Upper lobe of left lung (tissue), 6 donors: ENCODE results near the gene RAP1GDS1. TPM values are rescaled to one million over a fixed set of nuclear protein-coding genes. Genes with fewer than 3 reads are reported as not detected.

Source experiments
- ATAC-seq, 2 donors: fragments of 200-7000 bp; cut with Tn5 transposase; one replicate each; pipeline ENCODE4 v1.9.1; 2022; ENCODE audit warnings: mild to moderate bottlenecking in 2 of 2, moderate library complexity in 2 of 2; ENCODE audit not compliant: low FRiP score in 2 of 2
- DNase-seq, 2 donors: peaks; one replicate each; pipeline ENCODE4 v3.0.0-alpha.2; 2019 to 2020
- H3K27ac ChIP-seq, 4 donors: fragments of 200-600 bp; sonication (generic); one replicate each; pipeline ENCODE4 v1.5.1; 2016 to 2019
- H3K27me3 ChIP-seq, 4 donors: fragments of 200-600 bp; sonication (generic); one replicate each; pipeline ENCODE4 v1.5.1; 2017 to 2019
- H3K36me3 ChIP-seq, 4 donors: fragments of 200-600 bp; sonication (generic); one replicate each; pipeline ENCODE4 v1.5.1; 2016 to 2019
- H3K4me1 ChIP-seq, 4 donors: fragments of 200-600 bp; sonication (generic); one replicate each; pipeline ENCODE4 v1.5.1; 2018 to 2019
- H3K4me3 ChIP-seq, 4 donors: fragments of 200-600 bp; sonication (generic); one replicate each; pipeline ENCODE4 v1.5.1; 2017 to 2019; ENCODE audit warnings: mild to moderate bottlenecking in 2 of 4, moderate library complexity in 1 of 4
- H3K9me3 ChIP-seq, 4 donors: fragments of 200-600 bp; sonication (generic); one replicate each; pipeline ENCODE4 v1.5.1; 2018 to 2019
- EP300 ChIP-seq, 4 donors: sonication (generic); formaldehyde crosslinking; IDR thresholded peaks; one replicate each; pipeline ENCODE4 v1.5.1; 2017; ENCODE audit warnings: antibody characterized with exemption in 4 of 4, control low read depth in 2 of 4
- POLR2A ChIP-seq, 4 donors: fragments of 450-650 bp; IDR thresholded peaks; one replicate each; pipeline ENCODE4 v1.5.1; 2016 to 2017; ENCODE audit warnings: antibody characterized with exemption in 4 of 4, mild to moderate bottlenecking in 2 of 4
- POLR2AphosphoS5 ChIP-seq, 2 donors: sonication (generic); formaldehyde crosslinking; IDR thresholded peaks; one replicate each; pipeline ENCODE4 v1.5.1; 2017; ENCODE audit warnings: antibody characterized with exemption in 2 of 2
- WGBS, 2 donors: methylation state at CpG; one replicate each; pipeline ENCODE4 v1.1.5; 2017 to 2018; 5-methylcytosine and 5-hydroxymethylcytosine counted together
- total RNA-seq, 6 donors: library from RNA; depleted of rRNA in 4 of 6; stranded (reverse); fragments of >200 nt in 4 of 6; gene quantifications; one replicate each; pipeline versions ENCODE4 v1.1.0 to v1.2.1, GENCODE V29; 2016 to 2021
- TF ChIP-seq, protein P1 (sequence below), 6 experiments: fragments of 450-650 bp in 4 of 6; fragments of 200-600 bp in 2 of 6; sonication (generic) in 2 of 6; IDR thresholded peaks; one replicate each; pipeline ENCODE4 v1.5.1; 2016 to 2019; ENCODE audit warnings: antibody characterized with exemption in 6 of 6
- donor health status: DM: no; HTN: no; CAD: no; lungs with moderate emphysema.
- donor health status: DM: no; HTN: yes; CAD: no; lungs with severe emphysema.

RAP1GDS1 gene
- total RNA-seq, 6 donors from 2014 or later = 20.6 to 63.9 (median 35.5) TPM

DNA sequence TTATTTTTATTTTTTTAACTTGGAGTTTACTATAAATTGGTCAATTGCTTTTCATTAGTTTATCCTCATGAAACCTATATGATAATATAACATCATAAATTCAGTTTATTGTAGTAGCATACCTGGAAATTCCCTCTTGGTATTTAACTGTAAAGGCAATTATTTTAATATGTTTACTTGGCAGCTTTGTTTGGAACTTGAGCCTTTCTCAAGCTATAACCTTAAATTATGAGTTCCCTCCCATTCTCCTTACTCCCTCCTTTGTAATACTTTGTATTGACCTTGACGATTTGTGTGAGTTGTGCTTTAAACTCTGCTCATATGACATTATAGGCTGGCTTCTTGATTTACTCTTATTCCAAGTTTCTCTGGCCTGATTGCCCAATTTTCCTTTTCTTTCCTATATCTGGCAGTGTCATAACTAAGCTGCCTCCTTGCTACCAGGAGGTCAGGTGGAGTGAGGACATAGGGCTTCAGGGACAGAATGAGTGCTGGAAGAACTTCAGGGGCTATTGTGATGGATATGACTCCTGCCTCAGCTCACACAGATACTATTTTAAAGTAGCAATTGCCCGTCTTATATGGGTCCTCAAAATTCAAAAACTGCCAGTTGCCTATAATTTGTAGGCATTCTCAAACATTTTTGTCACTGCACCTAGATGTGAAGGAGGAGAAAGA, 77.7 kb downstream of the RAP1GDS1 start:
- WGBS, 2 donors = 93 to 96% methylated on average over 2 of the region's 2 CpGs

DNA sequence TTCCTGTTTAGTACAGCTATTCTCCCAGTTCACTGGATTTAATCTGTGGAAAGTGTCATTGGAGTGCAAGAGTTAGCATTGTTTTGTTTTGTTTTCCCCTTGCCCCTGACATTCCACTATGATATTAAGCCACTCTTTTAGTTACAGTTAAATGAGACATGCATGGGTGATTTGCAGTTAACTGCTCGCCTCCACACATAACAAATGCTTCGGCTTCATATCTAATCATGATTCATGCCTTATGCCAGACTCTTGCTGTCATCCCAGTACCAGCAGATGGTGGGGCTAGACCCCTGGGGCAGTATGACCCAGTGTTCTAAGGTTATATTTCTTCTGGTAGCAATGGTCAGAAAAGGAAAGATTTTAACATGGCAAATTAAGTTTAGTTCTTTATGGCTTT, 80.1 kb downstream of the RAP1GDS1 start:
- Histone ChIP-seq H3K27me3 (no peaks in the 10 kb centered on the region), H3K9me3 (no peaks in the 10 kb centered on the region), H3K4me3 (no peak overlapping the region), H3K27ac (no peak overlapping the region), H3K4me1 (no peaks in the 10 kb centered on the region), H3K36me3 (peaks cover 0 to 6% (median 0%) of the 10 kb centered on the region in 4 donors)
- ATAC-seq = no peak
- TF ChIP-seq, protein P1, sequence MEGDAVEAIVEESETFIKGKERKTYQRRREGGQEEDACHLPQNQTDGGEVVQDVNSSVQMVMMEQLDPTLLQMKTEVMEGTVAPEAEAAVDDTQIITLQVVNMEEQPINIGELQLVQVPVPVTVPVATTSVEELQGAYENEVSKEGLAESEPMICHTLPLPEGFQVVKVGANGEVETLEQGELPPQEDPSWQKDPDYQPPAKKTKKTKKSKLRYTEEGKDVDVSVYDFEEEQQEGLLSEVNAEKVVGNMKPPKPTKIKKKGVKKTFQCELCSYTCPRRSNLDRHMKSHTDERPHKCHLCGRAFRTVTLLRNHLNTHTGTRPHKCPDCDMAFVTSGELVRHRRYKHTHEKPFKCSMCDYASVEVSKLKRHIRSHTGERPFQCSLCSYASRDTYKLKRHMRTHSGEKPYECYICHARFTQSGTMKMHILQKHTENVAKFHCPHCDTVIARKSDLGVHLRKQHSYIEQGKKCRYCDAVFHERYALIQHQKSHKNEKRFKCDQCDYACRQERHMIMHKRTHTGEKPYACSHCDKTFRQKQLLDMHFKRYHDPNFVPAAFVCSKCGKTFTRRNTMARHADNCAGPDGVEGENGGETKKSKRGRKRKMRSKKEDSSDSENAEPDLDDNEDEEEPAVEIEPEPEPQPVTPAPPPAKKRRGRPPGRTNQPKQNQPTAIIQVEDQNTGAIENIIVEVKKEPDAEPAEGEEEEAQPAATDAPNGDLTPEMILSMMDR (IDR thresholded peaks at IDR 0.05) = no peak
- TF ChIP-seq EP300 (IDR thresholded peaks at IDR 0.05) = no peak
- TF ChIP-seq POLR2AphosphoS5 (IDR thresholded peaks at IDR 0.05) = no peak
- TF ChIP-seq POLR2A (IDR thresholded peaks at IDR 0.05) = no peak
- DNase-seq = no peak
- 86 to 91% methylated on average over 2 of the region's 2 CpGs for WGBS, 2 donors

More for the DNA sequence above, 77.7 kb downstream of the RAP1GDS1 start:
- Histone ChIP-seq H3K9me3 (peaks cover 4 to 7% (median 4%) of the 10 kb centered on the region in 4 donors), H3K4me3 (no peak overlapping the region), H3K4me1 (no peaks in the 10 kb centered on the region), H3K27ac (no peak overlapping the region), H3K27me3 (no peaks in the 10 kb centered on the region), H3K36me3 (peaks cover 0 to 3% (median 0%) of the 10 kb centered on the region in 4 donors)
- ATAC-seq = no peak
- DNase-seq = no peak
- TF ChIP-seq POLR2A (IDR thresholded peaks at IDR 0.05) = no peak
- no peak for TF ChIP-seq POLR2AphosphoS5 (IDR thresholded peaks at IDR 0.05)
- TF ChIP-seq, protein P1 (IDR thresholded peaks at IDR 0.05) = no peak
- TF ChIP-seq EP300 (IDR thresholded peaks at IDR 0.05) = no peak

DNA sequence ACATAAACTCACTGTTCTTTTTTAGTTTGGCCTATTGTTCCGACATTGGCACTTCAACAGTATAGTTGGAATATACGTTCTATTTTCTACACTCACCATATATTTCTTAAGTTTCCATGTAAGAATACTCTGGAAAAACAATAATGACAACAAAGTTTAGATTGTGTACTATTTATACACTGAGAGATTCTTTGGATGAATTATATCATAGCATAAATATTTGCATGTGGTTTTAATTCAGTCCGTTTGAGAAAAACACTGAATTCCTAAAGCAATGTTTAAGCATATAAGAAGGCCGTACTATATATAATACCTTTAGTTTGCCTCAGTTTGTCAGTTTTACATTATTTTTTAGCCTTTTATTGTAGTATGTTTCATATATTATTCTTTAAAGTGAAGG, 82.4 kb downstream of the RAP1GDS1 start:
- Histone ChIP-seq H3K4me1 (no peaks in the 10 kb centered on the region), H3K4me3 (no peak overlapping the region), H3K27ac (no peak overlapping the region), H3K27me3 (no peaks in the 10 kb centered on the region), H3K36me3 (peaks cover 0 to 6% (median 0%) of the 10 kb centered on the region in 4 donors), H3K9me3 (no peaks in the 10 kb centered on the region)
- DNase-seq = no peak
- no peak for TF ChIP-seq POLR2A (IDR thresholded peaks at IDR 0.05)
- TF ChIP-seq, protein P1 (IDR thresholded peaks at IDR 0.05) = no peak
- no peak for TF ChIP-seq POLR2AphosphoS5 (IDR thresholded peaks at IDR 0.05)
- TF ChIP-seq EP300 (IDR thresholded peaks at IDR 0.05) = no peak
- no peak for ATAC-seq
- WGBS, 2 donors = 85 to 89% methylated on average over 4 of the region's 4 CpGs

DNA sequence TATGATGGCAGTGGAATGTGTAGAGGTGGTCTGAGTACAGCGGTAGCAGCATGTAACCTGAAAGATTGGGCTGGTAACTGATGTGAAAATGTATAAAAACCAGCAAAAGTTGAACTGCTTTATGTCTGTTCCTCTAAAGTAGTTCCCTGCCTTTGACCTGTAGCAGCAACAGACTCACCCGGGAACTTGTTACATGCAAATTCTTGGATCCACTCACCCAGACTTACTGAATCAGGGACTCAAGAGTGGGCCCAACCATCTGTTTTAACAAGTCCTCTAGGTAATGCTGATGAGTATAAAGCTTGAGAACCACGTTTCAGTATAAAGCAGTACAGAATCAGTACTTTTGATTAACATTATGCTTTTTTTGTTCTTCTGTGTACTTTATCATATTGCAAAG, 84.7 kb downstream of the RAP1GDS1 start:
- peaks cover 0 to 6% (median 0%) of the 10 kb centered on the region in 4 donors for H3K36me3 ChIP-seq
- ATAC-seq (no peak), DNase-seq (no peak)
- H3K4me1 ChIP-seq = no peaks in the 10 kb centered on the region
- H3K27me3 ChIP-seq = no peaks in the 10 kb centered on the region
- TF ChIP-seq POLR2A (IDR thresholded peaks at IDR 0.05) = no peak
- TF ChIP-seq EP300 (IDR thresholded peaks at IDR 0.05) = no peak
- TF ChIP-seq, protein P1 (IDR thresholded peaks at IDR 0.05) = no peak
- no peak for TF ChIP-seq POLR2AphosphoS5 (IDR thresholded peaks at IDR 0.05)
- no peak overlapping the region for H3K27ac ChIP-seq
- H3K9me3 ChIP-seq = no peaks in the 10 kb centered on the region
- H3K4me3 ChIP-seq = no peak overlapping the region
- WGBS, 2 donors = 71 to 85% methylated on average over 3 of the region's 3 CpGs

DNA sequence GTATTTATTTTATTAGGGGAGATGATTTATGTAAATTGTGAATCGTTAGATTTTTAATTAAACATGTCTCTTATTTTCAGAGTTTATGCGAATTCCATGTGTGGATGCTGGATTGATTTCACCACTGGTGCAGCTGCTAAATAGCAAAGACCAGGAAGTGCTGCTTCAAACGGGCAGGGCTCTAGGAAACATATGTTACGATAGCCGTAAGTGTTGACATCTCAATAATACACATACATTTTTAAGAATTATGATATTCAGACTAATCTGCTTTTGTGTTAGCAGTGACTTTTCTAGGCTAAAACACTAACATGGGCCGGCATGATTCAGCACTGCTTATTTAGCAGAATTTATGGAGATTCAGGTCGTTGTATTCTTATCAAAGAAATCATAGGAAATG, 91.2 kb downstream of the RAP1GDS1 start:
- peak overlapping the region in 1 of 4 donors; percentile 3 for H3K4me3 ChIP-seq
- TF ChIP-seq POLR2A (IDR thresholded peaks at IDR 0.05) (no peak), EP300 (IDR thresholded peaks at IDR 0.05) (no peak), POLR2AphosphoS5 (IDR thresholded peaks at IDR 0.05) (no peak)
- TF ChIP-seq, protein P1 (IDR thresholded peaks at IDR 0.05) = no peak
- whole genome bisulfite sequencing, 2 donors = 36 to 38% methylated on average over 7 of the region's 7 CpGs
- H3K9me3 ChIP-seq = no peaks in the 10 kb centered on the region
- no peaks in the 10 kb centered on the region for H3K27me3 ChIP-seq
- no peak overlapping the region for H3K27ac ChIP-seq
- ATAC-seq = no peak
- no peaks in the 10 kb centered on the region for H3K4me1 ChIP-seq
- H3K36me3 ChIP-seq = peaks cover 0 to 8% (median 0%) of the 10 kb centered on the region in 4 donors
- DNase-seq = no peak
